SW 1271 (cell line): ENCODE results near the gene HOXC5.

Experiments used
- DNase-seq, 2 experiments: peaks; one replicate each; lab custom pipeline; 2025; lab: John Stamatoyannopoulos, UW

Gene HOXC5

GRCh38 chr12:54032627-54033100, at the start of gene HOXC5:
TSS of gene HOXC5 (plus strand) at chr12:54033050. CDS start at chr12:54033123, 73 bp downstream.
- DNase-seq = peak; percentile 34 to 52

DNA sequence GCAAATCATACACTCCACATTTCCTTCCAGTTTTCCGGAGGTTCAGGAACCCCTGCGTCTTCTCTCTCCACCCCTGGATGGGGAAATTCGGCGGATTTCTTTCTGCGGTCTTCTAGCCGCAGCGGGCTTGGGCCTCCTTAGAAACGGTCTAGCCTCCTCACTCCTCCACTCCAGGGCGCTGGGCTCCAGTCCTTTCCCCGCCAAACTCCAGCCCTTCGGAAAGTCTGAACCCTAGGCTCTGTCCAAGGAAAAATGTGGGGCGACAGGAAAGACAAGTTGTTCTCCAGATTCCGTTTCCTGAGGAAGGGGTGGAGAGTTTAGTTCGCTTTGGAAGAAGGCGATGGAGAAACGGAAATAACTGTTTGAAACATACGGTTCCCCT, 49.3 kb upstream of the HOXC5 start:
- DNase-seq = no peak

- DNase-seq = no peak
Observed at GRCh38 chr12:53983950-53984572, 48.8 kb upstream of the HOXC5 start.

GRCh38 chr12:53984901-53985691, 47.8 kb upstream of the HOXC5 start, which contains the start of gene HOXC10:
TSS of gene HOXC10 (plus strand) at chr12:53985146. CDS start at chr12:53985260, 114 bp downstream.
- DNase-seq = peak; percentile 87 to 93

GRCh38 chr12:53985692-53985993, 47.2 kb upstream of the HOXC5 start:
- no peak for DNase-seq

DNA sequence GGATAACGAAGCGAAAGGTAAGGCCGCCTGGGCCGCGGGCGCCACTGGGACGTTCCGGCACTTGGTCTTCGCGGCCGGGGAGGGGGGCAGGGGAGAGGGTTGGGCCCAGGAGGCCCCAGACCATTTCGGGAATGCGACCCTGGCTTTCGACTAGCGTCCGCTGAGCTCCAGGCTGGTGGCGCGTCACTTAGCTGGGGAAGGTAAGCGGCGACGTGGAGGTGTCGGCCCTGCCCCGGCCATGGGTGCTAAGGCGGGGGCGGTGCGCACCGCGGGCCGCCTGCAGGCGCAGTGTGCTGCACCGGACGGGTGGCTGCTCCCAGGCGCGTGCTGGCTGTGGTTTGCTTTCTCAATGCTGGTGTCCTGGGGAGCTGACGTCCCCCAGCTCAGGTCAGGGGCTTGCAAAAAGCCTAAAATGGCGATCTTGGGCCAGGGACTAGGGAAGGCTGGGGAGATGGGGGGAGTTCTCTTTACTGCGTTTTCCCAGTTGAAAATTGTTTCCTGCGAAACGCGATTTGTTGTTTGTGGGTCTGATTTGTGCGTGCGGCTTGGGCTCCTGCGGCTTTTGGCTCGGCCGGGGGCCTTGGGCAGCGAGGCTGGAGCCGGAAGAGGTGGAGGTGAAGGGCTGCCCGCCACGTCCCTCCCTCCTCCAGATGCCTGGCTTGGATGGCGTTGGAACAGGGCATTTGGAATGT, 46.7 kb upstream of the HOXC5 start:
- peak in 1 of 2 experiments; percentile 27 for DNase-seq

DNA sequence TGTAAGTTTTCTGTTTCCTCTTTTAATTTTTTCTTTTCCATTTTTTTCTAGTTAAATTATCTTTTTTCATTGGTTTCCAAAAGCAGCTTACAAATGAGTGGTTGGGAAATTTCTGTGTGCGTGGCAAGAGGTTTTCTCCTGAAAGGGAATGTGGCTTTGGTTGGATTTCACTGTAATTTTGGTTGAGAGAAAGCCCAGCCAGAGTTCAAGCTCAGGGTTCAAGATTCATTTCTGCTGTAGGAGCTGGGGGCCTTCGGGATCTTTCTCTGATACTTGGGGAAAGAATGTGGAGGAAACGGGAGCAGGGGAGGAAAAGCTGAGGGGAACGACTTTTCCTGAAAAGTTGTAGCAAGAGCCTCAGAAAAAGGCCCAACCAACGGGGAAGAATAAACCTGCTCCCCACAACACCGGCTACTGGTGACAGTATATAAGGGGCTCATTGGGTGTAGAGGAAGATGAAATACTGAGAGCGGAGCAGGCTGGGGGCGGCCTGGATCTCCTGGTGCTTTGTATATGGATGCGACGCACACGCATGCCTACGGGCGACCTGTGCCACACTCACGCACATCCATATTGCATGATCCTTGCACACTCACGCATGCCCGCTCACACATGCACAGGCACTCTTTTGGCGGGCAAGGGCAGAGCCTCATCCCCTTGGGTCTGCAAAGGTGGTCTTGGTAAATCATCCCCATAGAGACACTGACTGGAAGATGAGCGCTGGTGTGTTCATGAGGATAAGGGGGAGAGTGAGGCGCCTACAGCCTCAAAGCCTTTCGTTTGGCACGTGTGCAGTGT, 46.0 kb upstream of the HOXC5 start:
- no peak for DNase-seq

- no peak for DNase-seq
Observed at GRCh38 chr12:53987787-53988230, 45.0 kb upstream of the HOXC5 start.

GRCh38 chr12:53988541-53989226, 44.2 kb upstream of the HOXC5 start:
- no peak for DNase-seq

GRCh38 chr12:53989227-53990113, 43.4 kb upstream of the HOXC5 start:
- DNase-seq = peak in 1 of 2 experiments; percentile 8

DNA sequence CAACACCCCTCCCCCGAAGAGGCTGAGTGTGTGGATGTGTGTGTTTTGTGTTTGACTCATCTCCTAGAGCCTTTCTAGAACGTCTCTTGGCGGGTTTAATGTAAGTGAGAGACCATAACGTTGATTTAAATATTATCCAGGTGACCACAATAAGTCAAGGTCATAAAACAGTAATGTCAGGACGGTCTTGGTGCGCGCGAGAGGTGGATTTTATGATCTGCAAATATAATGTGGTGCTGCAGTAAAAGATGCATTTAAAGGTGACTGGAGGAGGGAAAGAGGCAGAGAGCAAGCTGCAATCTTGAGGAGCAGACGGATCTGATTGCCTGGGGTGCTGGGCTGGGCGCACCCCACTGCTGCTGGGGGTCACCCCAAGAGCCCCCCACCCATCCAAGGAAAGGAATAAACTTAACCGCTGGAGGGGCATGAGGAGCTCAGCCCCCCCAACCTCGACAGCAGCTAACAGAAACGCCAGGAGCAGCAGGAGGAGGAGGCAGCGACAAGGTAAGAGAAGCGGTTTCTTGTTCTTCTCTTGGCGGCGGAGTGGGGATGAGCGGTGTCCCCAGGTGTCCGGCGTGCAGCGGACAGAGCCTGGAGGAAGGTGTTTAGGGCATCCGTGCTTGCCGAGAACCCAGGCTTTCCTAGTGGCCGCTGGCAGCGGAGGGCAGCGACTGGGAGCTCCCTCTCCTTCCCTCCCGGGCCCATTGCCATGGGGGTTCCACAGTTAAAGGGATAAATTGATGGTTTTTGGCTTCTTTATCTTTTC, 42.4 kb upstream of the HOXC5 start:
- no peak for DNase-seq

DNA sequence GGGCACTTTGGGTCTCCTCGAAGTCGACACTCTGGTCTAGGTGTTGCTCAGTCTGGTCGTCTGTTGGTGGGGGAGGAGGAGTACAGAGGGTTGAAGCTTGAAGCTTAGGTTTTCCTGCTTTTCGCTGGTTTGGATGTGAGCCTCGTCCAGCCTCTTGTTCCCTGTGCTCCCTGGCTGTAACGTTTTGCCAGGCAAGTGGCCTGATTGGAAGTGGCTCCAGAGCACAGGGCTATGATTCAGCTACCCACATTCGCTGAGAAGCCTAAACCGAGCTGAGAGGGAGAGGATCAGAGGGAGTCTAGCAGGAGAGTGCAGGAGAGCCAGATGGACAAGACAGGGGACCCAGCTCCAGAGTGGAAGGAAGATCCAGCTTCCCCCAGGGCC, 41.8 kb upstream of the HOXC5 start:
- no peak for DNase-seq

- no peak for DNase-seq
Observed at GRCh38 chr12:53992377-53992889, 40.4 kb upstream of the HOXC5 start.

DNA sequence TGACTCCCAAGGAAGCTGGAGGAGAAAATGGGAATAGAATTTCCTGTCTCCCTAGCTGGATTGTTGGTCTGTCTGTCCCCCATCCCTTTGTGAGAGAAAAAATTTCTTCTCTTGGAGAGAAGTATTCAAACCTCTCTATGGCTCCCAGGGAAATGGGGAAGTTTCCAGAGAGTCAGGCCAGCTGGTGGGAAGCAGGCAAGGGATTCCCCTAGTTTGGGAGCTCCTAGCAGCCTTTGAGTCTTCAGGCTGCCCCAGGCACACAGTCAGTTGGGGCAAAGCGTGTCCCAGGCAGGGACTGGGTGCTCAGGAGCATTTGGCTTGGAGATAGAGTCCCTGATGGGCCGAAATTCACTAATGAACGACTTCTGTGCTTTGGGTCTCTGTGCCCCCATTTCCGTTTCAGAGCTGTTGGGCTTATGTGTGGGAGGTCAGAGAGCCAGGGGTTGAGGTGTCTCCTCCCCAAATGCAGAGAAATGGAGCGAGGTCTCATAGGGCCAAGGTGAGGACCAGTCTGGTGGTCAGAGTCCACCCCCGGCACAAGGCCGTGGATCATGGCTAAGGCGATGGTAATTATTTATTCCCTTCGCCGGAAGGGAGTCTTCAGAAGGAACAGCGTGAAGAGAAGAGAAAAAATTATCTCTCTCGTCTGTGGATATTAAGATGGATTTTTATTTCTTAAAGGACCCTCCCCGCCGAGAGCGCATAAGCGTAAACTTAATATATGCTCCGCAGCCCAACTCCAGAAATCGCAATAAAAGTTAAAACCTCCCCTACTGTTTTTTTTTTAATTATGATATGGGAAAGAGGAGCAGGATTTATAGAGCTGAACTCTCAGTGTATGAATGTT, 39.5 kb upstream of the HOXC5 start:
- DNase-seq = no peak

- no peak for DNase-seq
Observed at GRCh38 chr12:53994009-53994263, 38.9 kb upstream of the HOXC5 start.

- no peak for DNase-seq
Observed at GRCh38 chr12:53994264-53995001, 38.4 kb upstream of the HOXC5 start.

GRCh38 chr12:53995002-53995377, 37.9 kb upstream of the HOXC5 start:
- DNase-seq = no peak
